AML-193 (cell line): Measurements from ENCODE around the gene CD79A.

ENCODE experiments used
- DNase-seq, 2 experiments: peaks; one replicate each; lab custom pipeline; 2025; lab: John Stamatoyannopoulos, UW

CD79A gene

GRCh38 chr19:41876847-41877832, at the start of gene CD79A:
Gene CD79A, plus strand, starts transcription at chr19:41877279. Its CDS starts 26 bp downstream, at chr19:41877305.
- peak; percentile 69 to 75 for DNase-seq

GRCh38 chr19:41837981-41838708, 38.9 kb upstream of the CD79A start:
- DNase-seq = no peak

- no peak for DNase-seq
Observed at GRCh38 chr19:41839211-41839610, 37.9 kb upstream of the CD79A start.

GRCh38 chr19:41843371-41843770, 33.7 kb upstream of the CD79A start:
- no peak for DNase-seq

DNA sequence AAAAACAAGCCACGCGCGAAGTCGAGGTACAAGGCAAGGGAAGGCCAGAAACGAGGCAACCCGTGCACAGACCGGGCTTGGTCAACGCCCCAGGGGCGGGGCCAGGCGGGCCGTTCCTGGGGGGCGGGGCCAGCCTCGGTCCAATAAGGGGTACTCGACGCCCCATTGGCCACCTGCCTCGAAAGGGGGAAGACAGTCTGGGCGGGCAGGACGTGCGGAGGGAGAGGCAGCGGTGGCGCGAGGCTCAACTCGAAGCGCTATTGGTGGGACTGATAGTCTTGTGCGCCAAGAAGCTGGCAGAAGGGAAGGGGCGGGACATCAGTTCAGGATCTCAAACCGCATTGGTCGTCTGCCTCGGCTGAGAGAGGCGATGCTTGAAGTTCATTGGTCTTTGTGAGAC, 32.5 kb upstream of the CD79A start, which contains the start of gene LYPD4:
Gene LYPD4, minus strand, starts transcription at position 83 of the 400 bp plus-strand sequence. CDS start 5,398 bp downstream, outside the sequence.
- DNase-seq = no peak

GRCh38 chr19:41845001-41845050, 32.3 kb upstream of the CD79A start, which contains the start of gene DMRTC2:
Gene DMRTC2, plus strand, starts transcription at chr19:41845042. Its CDS starts 2,387 bp downstream, at chr19:41847429.
- no peak for DNase-seq

- DNase-seq = no peak
Observed at GRCh38 chr19:41845051-41845590, 32.0 kb upstream of the CD79A start.

- DNase-seq = no peak
Observed at GRCh38 chr19:41847351-41848105, 29.6 kb upstream of the CD79A start.

- no peak for DNase-seq
Observed at GRCh38 chr19:41848666-41849065, 28.4 kb upstream of the CD79A start.

DNA sequence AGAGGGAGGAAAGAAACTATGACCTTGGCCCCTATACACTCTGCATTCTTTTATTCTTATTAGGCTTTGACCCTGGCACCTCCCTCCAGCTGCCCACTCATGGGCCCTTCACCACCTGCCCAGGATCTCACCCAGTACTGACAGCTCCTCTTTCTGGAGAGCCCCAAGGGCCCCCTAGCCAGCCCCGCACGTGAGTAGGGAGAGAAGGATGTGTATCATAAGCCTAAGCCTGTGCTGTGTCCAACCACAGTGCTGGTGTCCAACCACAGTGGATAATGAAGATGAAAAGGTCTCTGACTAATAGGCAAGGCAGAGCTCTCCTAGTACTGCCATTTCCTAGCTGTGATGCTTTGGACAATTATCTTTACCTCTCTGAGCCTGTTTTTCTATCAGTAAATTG, 28.0 kb upstream of the CD79A start:
- DNase-seq = no peak

GRCh38 chr19:41850381-41850780, 26.7 kb upstream of the CD79A start:
- DNase-seq = no peak

- DNase-seq = no peak
Observed at GRCh38 chr19:41851456-41851855, 25.6 kb upstream of the CD79A start.

DNA sequence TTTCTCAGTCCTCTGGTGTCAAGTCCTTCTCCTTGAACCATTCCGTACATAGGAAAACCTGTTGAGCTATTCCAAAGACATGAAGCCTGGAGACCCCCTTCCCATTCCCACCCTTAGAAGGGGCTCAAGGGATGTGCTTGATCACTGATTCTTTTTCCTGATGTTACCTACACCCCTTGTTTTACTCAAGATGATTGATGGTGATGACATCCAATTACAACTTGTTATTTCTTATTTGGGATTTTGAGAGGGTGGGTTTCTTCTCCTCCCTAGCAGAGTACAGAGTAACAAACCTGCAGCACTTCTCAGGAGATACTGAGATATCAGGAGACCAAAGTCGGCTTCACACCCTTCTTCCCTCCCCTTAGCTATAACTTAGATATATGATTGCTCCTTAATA, 23.7 kb upstream of the CD79A start:
- DNase-seq = no peak

DNA sequence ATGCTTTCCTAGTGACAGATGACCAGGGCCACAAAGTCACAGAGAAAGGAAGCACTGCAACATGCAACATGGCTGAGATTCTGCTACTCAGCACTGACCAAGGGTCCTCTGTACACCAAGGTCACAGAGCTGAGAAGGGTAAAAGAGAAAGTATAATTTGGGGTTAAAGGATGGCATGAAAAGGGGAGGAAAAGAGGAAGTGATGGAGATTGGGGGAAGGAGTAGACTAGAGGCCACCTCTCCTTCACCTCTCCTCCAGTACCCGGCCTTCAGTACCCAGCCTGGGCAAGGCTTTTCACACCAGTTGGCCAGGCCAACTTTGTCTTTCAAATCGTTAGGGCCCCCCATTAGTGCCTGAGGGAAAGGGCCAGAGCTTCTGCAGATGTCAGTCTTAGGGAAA, 23.3 kb upstream of the CD79A start:
- DNase-seq = peak in 1 of 2 experiments; percentile 37

GRCh38 chr19:41859213-41859617, 17.9 kb upstream of the CD79A start:
- no peak for DNase-seq

DNA sequence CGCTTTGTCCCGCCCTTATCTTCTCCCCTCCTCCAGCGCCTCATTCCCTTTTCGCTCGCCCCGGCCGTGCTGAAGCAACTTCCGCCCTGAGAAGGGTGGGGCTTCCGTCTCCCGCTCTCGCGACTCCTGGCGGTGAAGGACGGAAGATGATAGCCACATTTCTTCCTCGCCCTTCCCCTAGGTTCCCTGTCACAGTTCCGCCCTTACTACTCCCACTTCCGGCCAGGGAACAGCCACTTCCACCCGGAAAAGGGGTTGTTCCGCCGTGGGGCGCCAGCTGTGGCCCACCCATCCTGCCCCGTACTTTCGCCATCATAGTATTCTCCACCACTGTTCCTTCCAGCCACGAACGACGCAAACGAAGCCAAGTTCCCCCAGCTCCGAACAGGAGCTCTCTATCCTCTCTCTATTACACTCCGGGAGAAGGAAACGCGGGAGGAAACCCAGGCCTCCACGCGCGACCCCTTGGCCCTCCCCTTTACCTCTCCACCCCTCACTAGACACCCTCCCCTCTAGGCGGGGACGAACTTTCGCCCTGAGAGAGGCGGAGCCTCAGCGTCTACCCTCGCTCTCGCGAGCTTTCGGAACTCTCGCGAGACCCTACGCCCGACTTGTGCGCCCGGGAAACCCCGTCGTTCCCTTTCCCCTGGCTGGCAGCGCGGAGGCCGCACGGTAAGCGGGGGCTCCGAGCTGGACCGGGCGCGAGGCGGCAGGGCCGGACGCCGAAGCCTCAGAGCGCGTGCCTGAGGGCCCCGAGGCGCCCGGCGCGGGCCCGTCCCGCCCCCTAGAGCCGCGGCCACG, 17.3 kb upstream of the CD79A start, which contains the start of gene RPS19:
Gene RPS19, plus strand, starts transcription at position 638 of the 801 bp plus-strand sequence. CDS start 520 bp downstream, outside the sequence.
- DNase-seq = peak; percentile 93 to 95

DNA sequence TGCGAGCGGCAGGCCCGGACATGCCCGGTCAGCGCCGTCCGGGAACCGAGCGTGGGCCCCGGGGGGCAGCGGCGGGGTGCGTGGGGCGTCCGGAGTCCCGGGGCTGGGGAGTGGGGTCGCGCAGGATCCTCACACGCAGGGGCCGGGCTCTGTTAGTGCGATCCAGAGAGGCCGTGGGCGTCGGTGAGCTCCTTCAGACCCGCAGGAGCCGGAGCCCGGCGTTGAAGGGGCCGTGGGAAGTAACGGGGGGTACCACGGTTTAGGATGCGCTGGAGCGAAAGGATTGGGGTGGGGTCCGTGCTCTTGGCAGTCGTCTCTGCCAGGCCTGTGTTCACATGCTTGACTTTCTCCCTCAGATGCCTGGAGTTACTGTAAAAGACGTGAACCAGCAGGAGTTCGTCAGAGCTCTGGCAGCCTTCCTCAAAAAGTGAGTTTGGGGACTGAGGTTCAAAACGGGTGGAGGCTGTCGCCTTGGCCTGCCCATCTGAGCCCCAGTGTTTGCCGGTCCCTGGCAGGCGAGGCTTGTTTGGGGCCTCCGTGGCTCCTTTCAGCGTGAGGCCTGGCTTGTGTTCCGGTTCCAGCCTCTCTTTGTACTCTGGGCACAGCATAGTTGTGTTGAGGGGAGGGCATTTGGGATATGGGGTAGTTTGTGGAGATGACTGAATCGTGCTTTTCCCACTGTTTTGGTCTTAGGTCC, 16.5 kb upstream of the CD79A start:
- no peak for DNase-seq

- no peak for DNase-seq
Observed at GRCh38 chr19:41861116-41861768, 15.8 kb upstream of the CD79A start.

- DNase-seq = no peak
Observed at GRCh38 chr19:41861846-41862245, 15.2 kb upstream of the CD79A start.

- no peak for DNase-seq
Observed at GRCh38 chr19:41862445-41862986, 14.6 kb upstream of the CD79A start.
